Adrenal gland (tissue), 5 donors: ENCODE measurements around the gene TFF1.

Experiments used
- POLR2A ChIP-seq, 2 donors: fragments of 450-650 bp; IDR thresholded peaks; one replicate each; pipeline ENCODE4 v1.6.1; 2017; ENCODE audit warnings: antibody characterized with exemption in 2 of 2, mild to moderate bottlenecking in 2 of 2, moderate library complexity in 1 of 2
- TF ChIP-seq, protein P1 (sequence below), 6 experiments: fragments of 450-650 bp in 4 of 6; fragments of 200-600 bp in 2 of 6; sonication (generic) in 1 of 6; IDR thresholded peaks; 1 replicate in 5 of 6; 2 replicates in 1 of 6; pipeline versions ENCODE4 v1.5.1 to v1.8.0; 2016 to 2021; ENCODE audit warnings: antibody characterized with exemption in 6 of 6, mild to moderate bottlenecking in 2 of 6, moderate library complexity in 1 of 6
- donor health status: DM: no; HTN: no; CAD: no.

DNA sequence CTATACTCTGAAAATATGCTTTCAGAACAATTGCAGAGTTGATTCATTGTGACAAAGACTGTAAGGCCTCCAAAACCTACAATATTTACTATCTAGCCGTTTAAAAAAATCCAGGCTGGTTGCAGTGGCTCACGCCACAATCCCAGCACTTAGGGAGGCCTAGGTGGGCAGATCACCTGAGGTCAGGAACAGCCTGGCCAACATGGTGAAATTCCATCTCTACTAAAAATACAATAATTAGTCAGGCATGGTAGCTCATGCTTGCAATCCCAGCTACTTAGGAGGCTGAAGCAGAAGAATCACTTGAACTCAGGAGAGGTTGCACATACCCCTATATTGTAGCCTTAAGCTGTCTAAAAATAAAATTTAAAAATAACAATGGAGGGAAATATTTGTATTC lies 10.3 kb downstream of the TFF1 start:
- TF ChIP-seq POLR2A (IDR thresholded peaks at IDR 0.05): no peak
- TF ChIP-seq, protein P1, sequence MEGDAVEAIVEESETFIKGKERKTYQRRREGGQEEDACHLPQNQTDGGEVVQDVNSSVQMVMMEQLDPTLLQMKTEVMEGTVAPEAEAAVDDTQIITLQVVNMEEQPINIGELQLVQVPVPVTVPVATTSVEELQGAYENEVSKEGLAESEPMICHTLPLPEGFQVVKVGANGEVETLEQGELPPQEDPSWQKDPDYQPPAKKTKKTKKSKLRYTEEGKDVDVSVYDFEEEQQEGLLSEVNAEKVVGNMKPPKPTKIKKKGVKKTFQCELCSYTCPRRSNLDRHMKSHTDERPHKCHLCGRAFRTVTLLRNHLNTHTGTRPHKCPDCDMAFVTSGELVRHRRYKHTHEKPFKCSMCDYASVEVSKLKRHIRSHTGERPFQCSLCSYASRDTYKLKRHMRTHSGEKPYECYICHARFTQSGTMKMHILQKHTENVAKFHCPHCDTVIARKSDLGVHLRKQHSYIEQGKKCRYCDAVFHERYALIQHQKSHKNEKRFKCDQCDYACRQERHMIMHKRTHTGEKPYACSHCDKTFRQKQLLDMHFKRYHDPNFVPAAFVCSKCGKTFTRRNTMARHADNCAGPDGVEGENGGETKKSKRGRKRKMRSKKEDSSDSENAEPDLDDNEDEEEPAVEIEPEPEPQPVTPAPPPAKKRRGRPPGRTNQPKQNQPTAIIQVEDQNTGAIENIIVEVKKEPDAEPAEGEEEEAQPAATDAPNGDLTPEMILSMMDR (IDR thresholded peaks at IDR 0.05): no peak
